ENCODE results near the gene ARIH1.
"Not testable (repeated sequence)": the region's sequence is repeated elsewhere in the genome, so short reads cannot be mapped to it uniquely, and the experiment has no call there.

The ARIH1 gene, protein sequence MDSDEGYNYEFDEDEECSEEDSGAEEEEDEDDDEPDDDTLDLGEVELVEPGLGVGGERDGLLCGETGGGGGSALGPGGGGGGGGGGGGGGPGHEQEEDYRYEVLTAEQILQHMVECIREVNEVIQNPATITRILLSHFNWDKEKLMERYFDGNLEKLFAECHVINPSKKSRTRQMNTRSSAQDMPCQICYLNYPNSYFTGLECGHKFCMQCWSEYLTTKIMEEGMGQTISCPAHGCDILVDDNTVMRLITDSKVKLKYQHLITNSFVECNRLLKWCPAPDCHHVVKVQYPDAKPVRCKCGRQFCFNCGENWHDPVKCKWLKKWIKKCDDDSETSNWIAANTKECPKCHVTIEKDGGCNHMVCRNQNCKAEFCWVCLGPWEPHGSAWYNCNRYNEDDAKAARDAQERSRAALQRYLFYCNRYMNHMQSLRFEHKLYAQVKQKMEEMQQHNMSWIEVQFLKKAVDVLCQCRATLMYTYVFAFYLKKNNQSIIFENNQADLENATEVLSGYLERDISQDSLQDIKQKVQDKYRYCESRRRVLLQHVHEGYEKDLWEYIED

DNA sequence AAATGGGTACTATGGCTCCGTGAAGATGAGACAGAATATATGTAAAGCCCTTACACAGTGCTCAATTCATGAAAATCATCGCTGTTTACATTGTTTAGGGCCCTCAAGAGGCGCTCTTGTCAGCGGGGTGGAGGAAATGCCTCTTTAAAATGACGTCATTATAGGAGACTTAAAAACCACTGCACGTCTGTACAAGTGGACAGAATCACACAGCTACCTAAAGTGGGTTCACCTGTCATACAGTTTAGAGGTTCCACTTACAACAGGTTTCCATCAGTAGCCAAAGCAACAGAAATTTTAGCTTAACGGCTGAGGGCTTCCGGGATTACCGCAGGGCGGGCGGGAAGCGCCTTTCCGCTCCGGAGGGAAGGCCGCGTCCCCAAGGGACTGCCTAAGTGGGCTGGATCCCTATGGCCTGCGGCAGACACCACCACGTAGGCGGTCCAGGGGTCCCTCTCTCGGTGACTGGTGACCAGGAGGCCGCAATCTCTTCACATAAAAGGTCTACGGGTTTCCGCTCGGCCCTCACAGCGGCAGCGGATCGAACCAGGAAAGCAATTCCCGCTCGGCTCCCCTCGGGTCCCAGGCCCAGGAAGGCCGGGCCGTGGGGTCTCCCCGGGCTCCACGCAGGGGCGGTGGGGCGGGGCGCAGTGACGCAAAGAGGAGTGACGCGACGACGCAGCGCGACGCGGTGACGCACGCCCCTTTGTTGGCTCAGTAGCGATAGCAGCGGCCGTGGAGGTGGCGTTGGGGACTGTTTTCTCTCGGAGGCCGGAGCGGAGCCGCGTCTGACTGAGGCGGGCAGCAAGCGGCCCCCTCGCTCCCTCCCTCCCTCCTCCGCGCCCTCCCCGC, at the start of gene ARIH1:
Gene ARIH1, plus strand, starts transcription at position 717 of the 852 bp plus-strand sequence. CDS start 310 bp downstream, outside the sequence.
- in situ Hi-C loops (cut with HindIII; ENCODE audit: low sequenced_read_pairs): no loop called here

DNA sequence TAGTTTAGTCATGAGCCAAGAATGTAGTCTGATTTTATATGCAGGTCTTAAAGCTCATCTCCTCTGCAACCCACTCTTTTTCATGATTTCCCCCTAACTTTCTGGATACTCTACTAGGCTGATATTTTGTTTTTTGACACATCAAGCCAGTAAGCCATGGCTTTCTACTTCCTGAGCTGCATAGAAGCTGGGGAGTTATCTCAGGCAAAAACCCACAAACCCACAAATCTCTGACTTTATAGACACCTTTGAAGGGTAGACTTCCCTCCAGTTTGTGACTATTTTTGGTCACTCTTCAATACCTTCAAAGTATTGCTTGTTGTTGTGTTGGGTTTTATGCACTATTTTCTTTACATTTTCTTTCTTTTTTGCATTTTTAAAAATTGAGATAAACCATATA, 47.4 kb upstream of the ARIH1 start:
- in situ Hi-C loops (cut with HindIII; ENCODE audit: low sequenced_read_pairs): no loop called here

GRCh38 chr15:72437650-72438316, 36.3 kb upstream of the ARIH1 start:
- in situ Hi-C loops (cut with HindIII; ENCODE audit: low sequenced_read_pairs): no loop called here

GRCh38 chr15:72442848-72443247, 31.3 kb upstream of the ARIH1 start:
- in situ Hi-C loops (cut with HindIII; ENCODE audit: low sequenced_read_pairs): not testable (repeated sequence)

DNA sequence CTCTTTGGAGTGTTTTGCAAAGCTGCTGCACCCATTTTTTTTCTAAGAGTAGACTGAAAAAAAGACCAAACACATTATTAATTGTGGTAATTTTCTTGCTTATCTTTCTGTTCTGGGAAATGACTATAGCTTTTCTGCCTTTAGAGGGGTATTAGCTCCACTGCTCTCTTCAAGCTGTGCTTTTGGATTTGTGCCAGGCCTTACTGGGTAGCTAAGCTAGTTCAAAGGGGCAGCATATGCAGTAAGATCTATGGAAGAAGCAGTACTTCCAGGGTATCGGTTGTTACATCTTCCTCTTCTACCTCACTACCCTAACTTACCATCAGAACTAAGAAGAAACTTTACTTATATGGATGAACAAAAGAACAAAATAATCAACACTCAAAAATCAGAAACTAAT, 28.7 kb upstream of the ARIH1 start:
- in situ Hi-C loops (cut with HindIII; ENCODE audit: low sequenced_read_pairs): no loop called here

- in situ Hi-C loops (cut with HindIII; ENCODE audit: low sequenced_read_pairs): no loop called here
These were observed 23.3 kb upstream of the ARIH1 start for GRCh38 chr15:72450805-72451204.

GRCh38 chr15:72451224-72451623, 22.9 kb upstream of the ARIH1 start:
- in situ Hi-C loops (cut with HindIII; ENCODE audit: low sequenced_read_pairs): no loop called here

- in situ Hi-C loops (cut with HindIII; ENCODE audit: low sequenced_read_pairs): no loop called here
These were observed 17.4 kb upstream of the ARIH1 start for GRCh38 chr15:72456684-72457083.

GRCh38 chr15:72460402-72460801, 13.7 kb upstream of the ARIH1 start:
- in situ Hi-C loops (cut with HindIII; ENCODE audit: low sequenced_read_pairs): no loop called here

DNA sequence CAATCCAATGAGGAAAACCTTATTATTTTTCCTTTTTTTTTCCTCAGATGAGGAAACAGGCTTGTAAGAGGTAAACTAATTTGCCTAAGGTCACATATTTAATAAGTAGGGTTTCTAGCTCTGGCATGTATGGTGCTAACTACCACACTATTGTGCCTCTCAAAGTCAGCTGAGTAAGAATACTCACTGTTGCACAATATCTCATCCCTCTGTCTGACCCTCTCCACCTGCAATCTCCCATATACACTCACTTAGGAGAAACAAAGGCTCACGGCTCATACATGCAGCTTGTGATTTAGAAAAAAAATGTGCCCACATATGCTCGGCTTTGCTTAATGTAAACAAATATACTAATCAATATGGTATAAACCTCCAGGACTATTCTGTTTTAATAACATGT, 10.4 kb upstream of the ARIH1 start:
- in situ Hi-C loops (cut with HindIII; ENCODE audit: low sequenced_read_pairs): no loop called here

- in situ Hi-C loops (cut with HindIII; ENCODE audit: low sequenced_read_pairs): no loop called here
These were observed 9.9 kb upstream of the ARIH1 start for GRCh38 chr15:72464251-72464650.

DNA sequence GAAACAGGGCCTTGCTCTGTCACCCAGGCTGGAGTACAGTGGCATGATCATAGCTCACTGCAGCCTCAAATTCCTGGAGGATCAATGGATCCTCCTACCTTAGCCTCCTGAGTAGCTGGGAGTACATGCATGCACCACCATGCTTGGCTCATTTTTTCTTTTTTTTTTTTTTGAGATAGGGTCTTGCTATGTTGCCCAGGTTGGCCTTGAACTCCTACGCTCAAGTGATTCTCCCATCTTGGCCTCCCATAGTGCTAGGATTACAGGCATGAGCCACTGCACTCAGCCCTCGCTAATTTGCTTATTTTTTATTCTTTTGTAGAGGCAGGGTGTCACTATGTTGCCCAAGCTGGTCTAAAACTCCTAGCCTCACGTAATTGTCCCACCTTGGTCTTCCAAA, 6.0 kb upstream of the ARIH1 start:
- in situ Hi-C loops (cut with HindIII; ENCODE audit: low sequenced_read_pairs): no loop called here

DNA sequence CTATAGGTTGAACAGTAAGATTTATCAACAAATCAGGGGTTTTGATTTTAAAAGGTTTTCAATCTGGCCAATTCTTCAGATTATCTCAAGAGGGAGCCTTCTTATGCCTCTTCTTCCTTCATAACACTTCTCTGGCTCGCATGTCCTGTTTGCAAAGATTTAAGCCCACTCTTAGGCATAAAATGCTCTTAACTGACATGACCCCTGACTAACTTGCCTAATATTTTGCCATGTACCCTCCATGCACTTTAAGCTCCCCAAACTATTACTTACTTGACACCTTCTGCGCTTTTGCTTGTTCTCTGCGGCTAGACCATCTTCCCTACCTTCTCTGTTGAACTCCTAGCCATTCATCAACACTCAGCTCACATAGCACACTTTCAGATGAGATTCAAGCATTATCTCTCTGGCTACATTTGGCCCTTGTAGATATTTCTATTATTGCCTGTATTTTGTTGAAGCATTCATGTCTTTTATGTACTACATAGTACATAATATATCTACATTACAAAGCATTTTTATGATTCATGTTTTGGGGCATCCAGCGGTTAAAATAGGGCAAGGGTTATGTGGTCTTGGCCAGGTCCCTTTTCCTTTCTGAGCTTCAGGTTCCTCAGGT, 1.0 kb upstream of the ARIH1 start:
- in situ Hi-C loops (cut with HindIII; ENCODE audit: low sequenced_read_pairs): no loop called here

DNA sequence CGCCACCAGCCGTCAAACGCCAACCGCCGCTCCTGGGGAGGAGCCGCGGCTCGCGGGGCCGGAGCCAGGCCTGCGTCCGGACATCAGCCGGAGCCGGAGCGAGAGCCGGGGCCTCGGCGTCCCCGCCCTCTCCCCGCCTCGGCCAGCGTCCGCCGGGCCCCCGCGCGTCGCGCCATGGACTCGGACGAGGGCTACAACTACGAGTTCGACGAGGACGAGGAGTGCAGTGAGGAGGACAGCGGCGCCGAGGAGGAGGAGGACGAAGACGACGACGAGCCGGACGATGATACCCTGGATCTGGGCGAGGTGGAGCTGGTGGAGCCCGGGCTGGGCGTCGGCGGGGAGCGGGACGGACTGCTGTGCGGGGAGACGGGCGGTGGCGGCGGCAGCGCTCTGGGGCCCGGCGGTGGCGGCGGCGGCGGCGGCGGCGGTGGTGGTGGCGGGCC, 359 bp downstream of the ARIH1 start:
- in situ Hi-C loops (cut with HindIII; ENCODE audit: low sequenced_read_pairs): no loop called here

GRCh38 chr15:72474912-72475628, 940 bp downstream of the ARIH1 start:
- in situ Hi-C loops (cut with HindIII; ENCODE audit: low sequenced_read_pairs): no loop called here

DNA sequence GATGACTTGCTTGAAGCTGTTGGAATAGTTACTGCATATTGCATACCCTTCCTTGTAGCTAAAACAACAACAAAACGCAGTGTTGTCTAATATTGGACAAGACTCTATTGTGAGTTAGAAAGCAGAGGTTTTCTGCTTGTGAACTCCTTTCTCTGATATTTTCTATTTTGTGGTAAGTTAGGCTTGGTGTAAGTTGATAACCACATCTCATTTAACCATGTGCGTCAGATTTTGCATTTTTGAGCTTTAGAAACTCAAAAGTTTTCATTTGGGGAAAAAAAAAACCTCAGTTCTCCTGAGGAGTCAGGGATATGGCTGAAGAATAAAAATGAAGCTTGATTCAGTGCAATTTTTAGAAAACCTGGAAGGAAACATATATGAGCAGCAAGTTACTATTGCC, 1.5 kb downstream of the ARIH1 start:
- in situ Hi-C loops (cut with HindIII; ENCODE audit: low sequenced_read_pairs): no loop called here

DNA sequence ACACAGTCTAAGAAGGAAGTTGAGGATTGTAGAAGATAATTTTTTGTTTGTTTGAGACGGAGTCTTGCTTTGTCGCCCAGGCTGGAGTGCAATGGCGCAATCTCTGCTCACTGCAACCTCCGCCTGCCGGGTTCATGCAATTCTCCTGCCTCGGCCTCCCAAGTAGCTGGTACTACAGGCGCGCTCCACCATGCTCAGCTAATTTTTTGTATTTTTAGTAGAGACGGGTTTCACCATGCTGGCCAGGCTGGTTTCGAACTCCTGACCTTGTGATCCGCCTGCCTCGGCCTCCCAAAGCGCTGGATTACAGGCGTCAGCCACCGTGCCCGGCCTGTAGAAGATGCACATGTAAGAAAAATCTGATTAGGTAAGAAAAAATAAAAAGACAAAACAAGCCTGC, 2.2 kb downstream of the ARIH1 start:
- in situ Hi-C loops (cut with HindIII; ENCODE audit: low sequenced_read_pairs): not testable (repeated sequence)

DNA sequence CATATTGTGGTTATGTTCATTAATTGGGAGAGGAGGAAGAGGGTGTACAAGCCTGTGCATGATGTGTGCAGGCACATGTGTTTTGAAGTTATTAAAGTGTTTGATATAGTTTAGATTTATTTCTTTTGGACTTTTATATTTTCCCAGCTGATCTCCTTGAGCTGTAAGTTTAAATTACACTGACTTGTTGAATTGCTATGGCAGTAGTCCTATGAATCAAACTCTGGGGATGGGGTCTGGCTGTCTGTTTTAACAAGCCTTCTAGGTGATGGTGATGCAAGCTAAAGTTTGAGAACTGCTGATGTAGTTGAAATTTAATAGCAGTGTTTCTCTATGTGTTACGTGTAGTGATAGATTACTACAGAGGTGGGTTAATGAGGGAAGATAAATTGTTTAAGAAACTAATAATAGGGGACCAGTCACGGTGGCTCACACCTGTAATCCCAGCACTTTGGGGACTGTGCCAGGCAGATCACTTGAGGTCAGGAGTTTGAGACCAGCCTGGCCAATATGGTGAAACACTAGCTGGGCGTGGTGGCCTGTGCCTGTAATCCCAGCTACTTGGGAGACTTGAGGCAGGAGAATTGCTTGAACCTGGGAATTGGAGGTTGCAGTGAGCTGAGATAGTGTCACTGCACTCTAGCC, 7.0 kb downstream of the ARIH1 start:
- in situ Hi-C loops (cut with HindIII; ENCODE audit: low sequenced_read_pairs): no loop called here

- in situ Hi-C loops (cut with HindIII; ENCODE audit: low sequenced_read_pairs): no loop called here
These were observed 8.1 kb downstream of the ARIH1 start for GRCh38 chr15:72482275-72482674.

GRCh38 chr15:72483279-72483678, 9.1 kb downstream of the ARIH1 start:
- in situ Hi-C loops (cut with HindIII; ENCODE audit: low sequenced_read_pairs): no loop called here

Data from endothelial cell of hepatic sinusoid (primary cell).